NCI-H1417 (cell line): ENCODE results near the gene STK25.

Source experiments
- DNase-seq, 3 experiments: peaks; one replicate each; lab custom pipeline; 2025; lab: John Stamatoyannopoulos, UW

STK25 gene

GRCh38 chr2:241493092-241493491 is 15.3 kb downstream of the STK25 start:
- DNase-seq, result no peak

- DNase-seq, result no peak
These were observed 16.2 kb downstream of the STK25 start for GRCh38 chr2:241492174-241492565.

GRCh38 chr2:241491549-241492173 is 16.7 kb downstream of the STK25 start:
- no peak for DNase-seq

GRCh38 chr2:241490825-241491506 is 17.4 kb downstream of the STK25 start:
- peak in 1 of 3 experiments; percentile 2 for DNase-seq

- no peak for DNase-seq
These were observed 18.4 kb downstream of the STK25 start for GRCh38 chr2:241489733-241490680.

- no peak for DNase-seq
These were observed 19.3 kb downstream of the STK25 start for GRCh38 chr2:241489088-241489487.

GRCh38 chr2:241485172-241485911 is 23.0 kb downstream of the STK25 start:
- no peak for DNase-seq

GRCh38 chr2:241483305-241483704 is 25.1 kb downstream of the STK25 start:
- no peak for DNase-seq

GRCh38 chr2:241482126-241482955 is 26.0 kb downstream of the STK25 start:
- DNase-seq, result no peak

GRCh38 chr2:241481687-241482086 is 26.7 kb downstream of the STK25 start:
- no peak for DNase-seq

- DNase-seq, result no peak
These were observed 29.1 kb downstream of the STK25 start for GRCh38 chr2:241479026-241479898.

GRCh38 chr2:241478166-241478565 is 30.2 kb downstream of the STK25 start:
- no peak for DNase-seq

- DNase-seq, result no peak
These were observed 33.1 kb downstream of the STK25 start for GRCh38 chr2:241475267-241475666.

- DNase-seq, result no peak
These were observed 35.0 kb downstream of the STK25 start for GRCh38 chr2:241473399-241473798.

GRCh38 chr2:241469746-241470145 is 38.6 kb downstream of the STK25 start:
- DNase-seq, result no peak

GRCh38 chr2:241468476-241468781 is 40.0 kb downstream of the STK25 start:
- no peak for DNase-seq

GRCh38 chr2:241467777-241468475 is 40.5 kb downstream of the STK25 start:
- peak in 1 of 3 experiments; percentile 12 for DNase-seq

GRCh38 chr2:241466230-241466629 is 42.2 kb downstream of the STK25 start:
- no peak for DNase-seq

GRCh38 chr2:241465543-241465942 is 42.8 kb downstream of the STK25 start:
- DNase-seq, result no peak
